Stimulated activated CD4-positive, alpha-beta T cell treated with anti-CD3 and anti-CD28 coated beads, Interleukin-12 subunit alpha, Interleukin-12 subunit beta, amount 100 ng/mL, for 48 hours (primary cell): ENCODE data around the gene CLDN5.

Experiments used
- DNase-seq, 3 donors: peaks; one replicate each; pipeline ENCODE4 v3.0.0-alpha.2; 2020; ENCODE audit warnings: low read depth in 2 of 3, low spot score in 1 of 3

The CLDN5 gene

DNA sequence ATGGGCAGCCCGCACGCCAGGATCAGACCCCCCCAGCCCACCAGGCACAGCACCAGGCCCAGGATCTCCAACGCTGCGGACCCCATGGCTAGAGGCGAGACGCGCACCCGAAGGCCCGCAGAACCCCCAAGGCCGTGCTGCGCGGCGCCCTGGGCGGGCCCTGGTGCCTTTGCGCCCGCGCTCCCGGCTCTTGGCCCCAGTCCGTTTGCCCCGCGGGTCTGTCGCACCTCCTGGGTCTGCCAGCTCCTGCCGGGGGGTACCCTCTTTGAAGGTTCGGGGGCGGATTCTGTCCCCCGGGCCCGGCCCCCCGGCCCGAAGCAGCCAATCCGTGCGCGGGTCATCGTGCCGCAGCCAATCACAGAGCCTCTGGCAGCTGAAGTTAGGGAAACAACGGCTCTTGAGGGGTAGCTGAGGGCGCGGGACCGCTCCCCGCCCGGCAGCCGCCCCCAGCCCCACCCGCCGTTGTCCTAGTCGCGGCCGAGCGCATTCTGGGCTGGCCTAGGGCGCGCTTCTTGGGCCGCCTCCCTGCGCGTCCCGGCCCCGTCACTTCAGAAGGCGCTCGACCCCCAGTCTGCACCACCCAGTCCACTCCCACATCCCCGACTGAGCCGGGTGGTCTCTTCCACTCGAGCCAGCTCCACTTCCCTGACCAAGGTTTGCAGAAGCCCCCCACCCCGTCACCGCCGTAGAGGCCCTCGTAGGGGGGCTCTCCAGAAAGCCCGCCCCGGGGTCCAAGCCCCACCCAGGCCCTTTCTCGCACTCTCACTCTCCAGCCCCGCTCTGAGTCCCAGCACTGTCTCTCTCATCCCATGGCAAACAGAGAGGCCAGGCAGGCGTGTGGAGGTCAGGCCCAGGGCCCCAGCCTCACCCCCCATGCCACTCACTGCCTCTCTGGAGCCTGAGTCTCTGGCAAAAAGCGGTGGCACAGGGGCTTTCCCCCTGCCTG, at the start of gene CLDN5:
CLDN5 (minus strand) TSS at position 241 of the 946 bp plus-strand sequence; CDS start at position 86, 155 bp downstream.
- DNase-seq = no peak

- DNase-seq = no peak
Observed at GRCh38 chr22:19571995-19572394, 47.8 kb upstream of the CLDN5 start.

DNA sequence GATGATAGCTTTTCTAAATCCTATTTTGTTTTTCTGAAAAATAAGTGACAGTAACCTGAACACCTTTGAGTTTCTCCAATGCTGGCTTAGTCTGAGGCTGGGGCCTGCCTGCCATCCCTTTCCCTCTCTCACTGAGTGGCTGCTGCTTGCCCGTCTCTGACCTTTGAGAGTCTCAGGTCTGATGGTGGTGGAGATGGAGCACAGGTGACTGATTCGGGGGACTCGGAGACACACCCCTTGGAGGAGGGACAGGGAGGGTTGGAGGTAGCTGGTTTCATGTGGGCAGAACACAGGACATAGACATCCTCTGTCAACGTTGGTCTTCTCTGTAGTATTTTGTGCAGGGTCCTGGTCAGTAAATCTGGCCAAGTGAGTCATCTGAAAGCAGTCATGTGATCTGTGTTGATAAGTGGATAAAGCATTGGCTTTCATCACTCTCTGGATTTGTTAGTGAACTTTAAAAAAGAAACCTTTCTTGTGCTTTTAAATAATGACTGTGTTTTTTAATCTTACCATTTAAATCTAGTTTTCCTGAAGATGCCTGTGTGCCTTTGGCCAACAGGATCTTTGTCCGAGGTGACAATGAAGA, 47.1 kb upstream of the CLDN5 start:
- no peak for DNase-seq

GRCh38 chr22:19569976-19570375, 45.8 kb upstream of the CLDN5 start:
- DNase-seq = no peak

DNA sequence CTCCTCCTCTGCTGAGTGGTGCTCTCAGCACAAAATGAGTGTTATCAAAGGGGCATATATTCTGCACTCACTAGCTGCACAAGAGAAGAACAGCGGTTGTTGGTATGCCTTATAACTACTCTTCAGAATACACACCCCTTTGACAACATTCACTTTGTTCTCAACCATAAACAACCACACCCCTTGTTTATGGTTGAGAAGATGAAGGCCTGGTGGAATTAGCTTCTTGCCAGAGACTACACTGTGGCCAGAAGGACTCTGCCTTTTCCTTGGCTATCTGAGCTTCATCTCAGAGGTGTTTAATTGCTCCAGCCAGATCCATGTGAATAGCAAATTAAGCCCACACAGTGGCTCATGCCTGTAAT, 45.0 kb upstream of the CLDN5 start:
- DNase-seq = no peak

GRCh38 chr22:19568337-19569275, 44.4 kb upstream of the CLDN5 start:
- no peak for DNase-seq

DNA sequence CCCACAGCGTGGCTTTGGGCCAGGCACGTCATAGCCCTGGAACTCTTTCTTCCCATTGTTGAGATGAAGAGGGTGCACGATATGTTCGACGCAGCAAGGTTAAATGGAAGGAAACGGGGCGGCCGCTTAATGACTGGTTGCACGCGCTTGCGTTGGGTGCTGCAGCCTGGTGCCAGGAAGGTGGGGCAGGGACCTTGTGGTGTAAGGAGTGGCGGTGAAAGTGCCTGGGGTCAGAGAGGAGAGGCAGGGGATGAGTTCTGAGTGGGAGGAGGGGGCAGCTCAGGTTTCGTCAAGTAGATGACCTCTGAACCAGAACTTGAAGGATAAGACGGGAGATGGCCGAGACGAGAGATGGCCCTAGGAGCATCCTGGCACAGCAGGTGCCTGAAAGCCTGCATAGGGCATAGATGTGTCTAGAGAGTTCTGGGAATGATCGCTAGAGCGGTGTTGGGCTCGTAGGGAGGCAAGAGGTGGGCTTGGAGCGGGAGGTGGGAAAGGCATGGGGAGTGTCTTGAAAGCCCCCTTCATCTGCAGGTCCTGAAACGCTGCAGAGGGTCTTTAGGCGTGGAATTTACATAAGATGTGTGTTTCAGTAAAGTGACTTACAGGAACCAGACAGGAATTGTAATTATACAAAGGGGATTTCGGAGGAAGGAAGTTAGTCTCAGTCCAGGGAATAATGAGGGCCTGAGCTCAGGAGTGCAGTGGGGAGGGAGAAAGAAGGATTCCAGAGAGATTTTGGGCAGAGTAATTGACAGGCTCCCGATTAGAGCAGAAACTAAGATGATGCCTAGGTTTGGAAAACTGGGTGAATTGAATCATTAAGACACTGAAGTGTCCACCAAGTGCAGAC, 43.2 kb upstream of the CLDN5 start:
- DNase-seq = no peak

- DNase-seq = no peak
Observed at GRCh38 chr22:19566279-19567156, 42.3 kb upstream of the CLDN5 start.

- no peak for DNase-seq
Observed at GRCh38 chr22:19565382-19566278, 41.4 kb upstream of the CLDN5 start.

DNA sequence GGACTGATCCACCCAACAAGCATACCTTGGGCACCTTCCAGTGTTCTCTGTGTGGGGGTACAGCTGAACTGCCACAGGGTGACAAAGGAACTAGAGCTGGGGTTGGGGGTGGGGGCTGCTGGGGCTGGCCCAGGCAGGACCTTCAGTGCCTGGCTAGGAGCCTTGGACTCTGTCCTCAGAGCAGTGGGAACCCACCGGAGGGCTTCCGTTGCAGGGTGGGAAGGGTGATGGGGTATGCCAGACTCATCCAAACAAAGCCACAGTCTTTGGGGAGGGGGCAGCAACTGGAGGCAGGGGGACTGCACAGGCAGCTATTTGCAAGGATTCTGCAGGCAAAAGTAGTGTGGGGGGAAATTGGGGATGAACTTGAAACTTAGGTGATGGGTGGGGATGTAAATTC, 35.7 kb upstream of the CLDN5 start:
- no peak for DNase-seq

GRCh38 chr22:19559324-19559811, 35.2 kb upstream of the CLDN5 start:
- no peak for DNase-seq

DNA sequence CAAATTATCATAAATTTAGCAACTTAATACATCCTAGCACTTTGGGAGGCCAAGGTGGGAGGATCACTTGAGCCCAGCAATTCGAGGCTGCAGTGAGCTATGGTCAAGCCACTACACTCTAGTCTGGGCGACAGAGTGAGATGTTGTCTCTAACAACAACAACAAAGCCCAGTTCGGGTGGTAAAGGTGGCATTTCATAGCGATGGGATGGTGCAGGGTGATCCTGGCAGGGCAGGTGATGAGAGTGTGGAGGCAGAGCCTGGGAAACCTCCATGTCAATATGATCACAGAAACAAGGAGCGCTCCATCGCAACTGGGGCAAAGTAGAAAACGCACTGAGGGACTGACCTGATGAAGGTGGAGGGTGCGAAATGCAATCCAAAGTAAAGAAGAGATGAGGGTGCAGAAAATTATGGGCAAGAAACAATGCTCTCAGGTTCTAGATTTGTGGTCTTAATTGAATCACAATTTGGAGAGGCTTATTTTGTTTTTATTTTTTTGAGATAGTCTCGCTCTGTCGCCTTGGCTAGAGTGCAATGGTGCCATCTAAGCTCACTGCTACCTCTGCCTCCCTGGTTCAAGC, 32.8 kb upstream of the CLDN5 start:
- no peak for DNase-seq

DNA sequence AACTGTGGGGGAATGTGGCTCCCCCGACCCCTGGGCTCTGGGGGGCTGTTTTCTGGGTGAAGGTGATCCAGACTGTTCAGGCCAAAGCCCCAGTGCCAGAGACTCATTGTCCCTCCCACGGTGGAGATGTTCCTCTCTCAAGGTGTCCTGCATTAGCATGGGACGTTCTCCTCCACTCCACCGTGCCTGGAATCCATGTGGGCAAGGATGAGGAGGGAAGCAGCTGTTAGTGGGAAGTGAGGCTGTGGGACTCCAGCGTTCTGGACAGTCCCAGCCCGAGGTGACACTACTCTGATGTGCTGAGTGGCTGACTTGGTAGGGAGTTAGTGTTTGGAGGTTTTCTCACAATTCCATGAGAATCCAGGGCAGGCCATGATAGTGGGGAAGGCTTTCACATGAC, 31.4 kb upstream of the CLDN5 start:
- DNase-seq = no peak

DNA sequence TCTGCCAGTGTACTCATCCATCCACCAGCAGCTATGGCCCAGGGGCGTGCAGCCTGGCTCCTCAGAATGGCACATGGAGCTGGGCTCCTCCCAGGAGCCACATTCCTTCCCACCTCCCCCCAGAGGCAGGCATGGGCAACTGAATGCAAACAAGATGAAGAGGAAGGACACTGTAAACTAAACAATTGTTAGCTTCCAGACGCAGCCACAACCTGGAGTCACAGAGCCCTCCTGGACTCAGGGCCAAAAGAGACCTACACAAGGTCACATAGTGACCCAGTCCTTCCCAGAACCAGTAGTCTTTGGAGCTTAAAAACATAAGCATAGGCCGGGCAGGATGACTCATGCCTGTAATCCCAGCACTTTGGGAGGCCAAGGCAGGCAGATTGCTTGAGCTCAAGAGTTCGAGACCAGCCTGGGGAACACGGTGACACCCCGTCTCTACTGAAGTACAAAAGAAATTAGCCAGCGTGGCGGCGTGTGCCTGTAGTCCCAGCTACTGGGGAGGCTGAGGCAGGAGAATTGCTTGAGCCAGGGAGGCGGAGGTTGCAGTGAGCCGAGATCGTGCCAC, 30.7 kb upstream of the CLDN5 start:
- DNase-seq = no peak

DNA sequence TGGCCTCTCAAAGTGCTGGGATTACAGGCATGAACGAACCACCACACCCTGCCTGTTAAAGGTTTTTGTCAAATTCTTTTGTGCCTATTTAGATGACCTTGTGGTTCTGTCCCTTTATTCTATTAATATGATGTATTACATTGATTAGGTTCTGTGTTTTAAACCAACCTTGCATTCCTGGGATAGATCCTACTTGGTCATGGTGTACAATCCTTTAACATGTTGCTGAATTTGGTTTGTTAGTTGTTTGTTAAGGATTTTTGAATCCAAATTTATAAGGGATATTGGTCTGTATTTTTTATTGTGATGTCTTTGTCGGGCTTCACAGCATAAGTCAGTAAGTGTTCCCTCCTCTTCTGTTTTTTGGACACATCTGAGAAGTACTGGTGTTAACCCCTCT, 29.0 kb upstream of the CLDN5 start:
- DNase-seq = no peak

GRCh38 chr22:19550382-19550781, 26.2 kb upstream of the CLDN5 start:
- DNase-seq = no peak

DNA sequence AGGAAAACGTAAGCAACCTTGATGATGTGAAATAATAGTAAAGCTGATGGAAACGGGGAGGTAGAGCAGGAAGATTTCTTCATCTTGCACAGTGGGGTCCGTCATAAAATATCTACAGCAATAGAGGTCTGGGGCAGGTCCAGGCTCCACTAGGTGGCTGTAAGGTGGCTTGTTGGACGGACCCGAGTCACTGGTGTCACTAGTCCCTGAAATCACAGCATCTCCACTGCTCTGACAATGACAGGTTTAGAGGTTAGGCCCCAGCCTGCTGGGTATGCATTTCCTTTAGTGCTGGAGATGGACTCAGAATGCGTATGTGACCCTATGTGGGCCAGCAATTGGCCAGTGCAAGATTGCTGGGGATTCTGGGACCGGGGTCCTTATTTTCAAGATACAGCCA, 25.2 kb upstream of the CLDN5 start:
- DNase-seq = no peak

GRCh38 chr22:19548964-19549363, 24.8 kb upstream of the CLDN5 start:
- DNase-seq = no peak
